Effector CD4-positive, alpha-beta T cell (primary cell): ENCODE results near the gene SARNP.

Experiments used
- DNase-seq: peaks from one replicate; pipeline ENCODE4 v3.0.0-alpha.2; 2020

Gene SARNP

GRCh38 chr12:55721601-55722213 lies 95.8 kb downstream of the SARNP start:
- DNase-seq: no peak

- DNase-seq: no peak
Measured at GRCh38 chr12:55720894-55721444, 96.6 kb downstream of the SARNP start.

- no peak for DNase-seq
Measured at GRCh38 chr12:55720071-55720564, 97.4 kb downstream of the SARNP start, which contains the start of gene RDH5. Gene RDH5 (plus strand): TSS chr12:55720393. CDS start chr12:55721185, 792 bp downstream.

GRCh38 chr12:55719371-55719770 lies 98.2 kb downstream of the SARNP start:
- no peak for DNase-seq

- no peak for DNase-seq
Measured at GRCh38 chr12:55718624-55719275, 98.8 kb downstream of the SARNP start.

GRCh38 chr12:55718015-55718414 lies 99.5 kb downstream of the SARNP start:
- no peak for DNase-seq

GRCh38 chr12:55717011-55718007 lies 100.2 kb downstream of the SARNP start:
- no peak for DNase-seq

GRCh38 chr12:55716582-55716957 lies 101.0 kb downstream of the SARNP start:
- no peak for DNase-seq

- peak; percentile 93 for DNase-seq
Measured at GRCh38 chr12:55715833-55716581, 101.5 kb downstream of the SARNP start, which contains the start of gene BLOC1S1. Gene BLOC1S1 (plus strand): TSS chr12:55716046. CDS start chr12:55716052, 6 bp downstream.

- DNase-seq: no peak
Measured at GRCh38 chr12:55715169-55715764, 102.3 kb downstream of the SARNP start.

GRCh38 chr12:55713721-55714120 lies 103.8 kb downstream of the SARNP start:
- no peak for DNase-seq

- DNase-seq: no peak
Measured at GRCh38 chr12:55712700-55713415, 104.7 kb downstream of the SARNP start.

- DNase-seq: no peak
Measured at GRCh38 chr12:55711786-55712553, 105.6 kb downstream of the SARNP start.

- DNase-seq: no peak
Measured at GRCh38 chr12:55708695-55709233, 108.8 kb downstream of the SARNP start.

- peak; percentile 48 for DNase-seq
Measured at GRCh38 chr12:55707841-55708694, 109.5 kb downstream of the SARNP start, which contains the start of gene ITGA7. Gene ITGA7 (minus strand): TSS chr12:55707904. CDS start chr12:55707682, 222 bp downstream.
